ENCODE results near the gene P3H4. TPM values are rescaled to one million over a fixed set of nuclear protein-coding genes. Genes with fewer than 3 reads are reported as not detected.
A peak's percentile ranks its signal among the peaks of the same experiment; 100 is the strongest.
"Not testable (repeated sequence)": the region's sequence is repeated elsewhere in the genome, so short reads cannot be mapped to it uniquely, and the experiment has no call there.

P3H4 gene, protein sequence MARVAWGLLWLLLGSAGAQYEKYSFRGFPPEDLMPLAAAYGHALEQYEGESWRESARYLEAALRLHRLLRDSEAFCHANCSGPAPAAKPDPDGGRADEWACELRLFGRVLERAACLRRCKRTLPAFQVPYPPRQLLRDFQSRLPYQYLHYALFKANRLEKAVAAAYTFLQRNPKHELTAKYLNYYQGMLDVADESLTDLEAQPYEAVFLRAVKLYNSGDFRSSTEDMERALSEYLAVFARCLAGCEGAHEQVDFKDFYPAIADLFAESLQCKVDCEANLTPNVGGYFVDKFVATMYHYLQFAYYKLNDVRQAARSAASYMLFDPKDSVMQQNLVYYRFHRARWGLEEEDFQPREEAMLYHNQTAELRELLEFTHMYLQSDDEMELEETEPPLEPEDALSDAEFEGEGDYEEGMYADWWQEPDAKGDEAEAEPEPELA
- total RNA-seq, result 6.0 TPM
- long read RNA-seq, transcript P3H4-202 (8 exons, 2,601 nt), result major isoform, 24 of 33 reads
- long read RNA-seq, partial matches to known transcripts, result 1 of 33 reads
- long read RNA-seq, other reads (novel, unspliced or antisense), result 7 of 33 reads

DNA sequence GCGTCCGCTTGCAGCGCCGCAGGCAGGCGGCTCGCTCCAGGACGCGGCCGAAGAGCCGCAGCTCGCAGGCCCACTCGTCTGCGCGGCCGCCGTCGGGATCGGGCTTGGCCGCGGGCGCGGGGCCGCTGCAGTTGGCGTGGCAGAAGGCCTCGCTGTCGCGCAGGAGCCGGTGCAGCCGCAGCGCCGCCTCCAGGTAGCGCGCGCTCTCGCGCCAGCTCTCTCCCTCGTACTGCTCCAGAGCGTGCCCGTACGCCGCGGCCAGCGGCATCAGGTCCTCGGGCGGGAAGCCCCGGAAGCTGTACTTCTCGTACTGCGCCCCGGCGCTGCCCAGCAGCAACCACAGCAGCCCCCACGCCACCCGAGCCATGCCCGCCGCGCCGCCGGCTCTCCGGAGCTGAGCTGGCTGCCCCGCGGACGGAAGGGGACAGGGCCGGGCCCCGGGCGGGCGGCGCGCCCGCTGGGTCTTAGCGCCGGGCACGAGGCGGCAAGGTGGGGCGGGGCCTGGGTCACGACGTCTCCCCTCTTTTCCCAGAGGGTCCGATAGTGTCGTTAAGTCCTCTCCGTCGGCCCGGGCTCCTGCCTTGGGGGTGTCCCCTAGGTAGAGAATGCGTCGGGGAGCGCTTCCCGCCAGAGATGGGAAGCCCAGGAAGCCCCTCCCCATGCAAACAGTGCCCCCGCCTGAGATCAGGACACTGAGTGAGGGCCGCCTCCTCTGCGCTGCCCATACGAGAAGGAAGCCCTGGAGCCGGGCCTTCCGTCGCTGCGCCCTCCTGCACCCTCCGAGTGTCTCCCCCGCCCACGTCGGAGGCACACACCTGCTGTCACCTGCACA lies at the start of gene P3H4:
TSS of gene P3H4 (minus strand) at position 401 of the 832 bp plus-strand sequence. CDS start at position 367, 34 bp downstream.
- DNase-seq, result peak; percentile 78
- Histone ChIP-seq H3K27ac (replicated peaks) (peak within 1 kb of the TSS; percentile 76), H3K27me3 (ENCODE audit: low read depth) (peaks cover 4% of the 10 kb centered on the region), H3K4me1 (peaks cover 39% of the 10 kb centered on the region), H3K36me3 (no peaks in the 10 kb centered on the region), H3K4me3 (peak within 1 kb of the TSS; percentile 89), H3K9me3 (replicated peaks) (no peaks in the 10 kb centered on the region)
- TF ChIP-seq, protein P1, sequence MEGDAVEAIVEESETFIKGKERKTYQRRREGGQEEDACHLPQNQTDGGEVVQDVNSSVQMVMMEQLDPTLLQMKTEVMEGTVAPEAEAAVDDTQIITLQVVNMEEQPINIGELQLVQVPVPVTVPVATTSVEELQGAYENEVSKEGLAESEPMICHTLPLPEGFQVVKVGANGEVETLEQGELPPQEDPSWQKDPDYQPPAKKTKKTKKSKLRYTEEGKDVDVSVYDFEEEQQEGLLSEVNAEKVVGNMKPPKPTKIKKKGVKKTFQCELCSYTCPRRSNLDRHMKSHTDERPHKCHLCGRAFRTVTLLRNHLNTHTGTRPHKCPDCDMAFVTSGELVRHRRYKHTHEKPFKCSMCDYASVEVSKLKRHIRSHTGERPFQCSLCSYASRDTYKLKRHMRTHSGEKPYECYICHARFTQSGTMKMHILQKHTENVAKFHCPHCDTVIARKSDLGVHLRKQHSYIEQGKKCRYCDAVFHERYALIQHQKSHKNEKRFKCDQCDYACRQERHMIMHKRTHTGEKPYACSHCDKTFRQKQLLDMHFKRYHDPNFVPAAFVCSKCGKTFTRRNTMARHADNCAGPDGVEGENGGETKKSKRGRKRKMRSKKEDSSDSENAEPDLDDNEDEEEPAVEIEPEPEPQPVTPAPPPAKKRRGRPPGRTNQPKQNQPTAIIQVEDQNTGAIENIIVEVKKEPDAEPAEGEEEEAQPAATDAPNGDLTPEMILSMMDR (IDR thresholded peaks at IDR 0.05; ENCODE audit: borderline replicate concordance), result peak; percentile 82
- intact Hi-C loops (cut with micrococcal nuclease), result no loop called here

DNA sequence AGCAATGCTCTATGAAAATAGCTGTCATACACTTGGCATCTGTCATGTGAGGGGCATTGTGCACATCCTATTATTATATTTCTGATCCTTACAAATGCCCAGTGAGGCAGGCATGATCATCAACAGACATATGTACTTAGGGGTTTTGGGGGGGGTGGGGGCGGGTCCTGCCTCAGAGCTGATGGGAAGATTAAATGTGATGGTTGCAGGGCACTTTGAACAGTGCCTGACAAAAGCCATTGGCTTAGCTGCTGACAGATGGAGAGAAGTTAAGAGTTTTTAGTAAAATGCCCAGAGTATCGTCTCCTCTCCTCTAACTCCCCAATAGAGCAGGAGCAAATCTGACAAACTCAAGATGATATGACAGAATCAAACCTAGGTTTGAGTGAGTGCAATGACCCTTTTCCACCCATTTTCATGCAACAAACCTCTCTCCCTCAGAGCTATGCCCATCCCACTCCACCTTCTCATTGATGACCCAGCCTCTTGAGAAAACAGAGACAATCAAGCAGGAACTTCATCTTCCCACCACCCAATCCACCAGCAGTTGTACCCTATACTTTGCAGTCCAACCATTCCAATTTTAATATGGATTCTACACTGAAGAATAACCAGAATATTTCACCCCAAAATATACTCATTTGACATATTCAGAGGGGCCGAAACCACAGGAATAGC lies 48.6 kb upstream of the P3H4 start:
- Histone ChIP-seq H3K4me1 (peaks cover 58% of the 10 kb centered on the region), H3K27me3 (ENCODE audit: low read depth) (no peaks in the 10 kb centered on the region), H3K9me3 (replicated peaks) (no peaks in the 10 kb centered on the region), H3K27ac (replicated peaks) (no peak overlapping the region), H3K4me3 (no peak overlapping the region), H3K36me3 (no peaks in the 10 kb centered on the region)
- no peak for DNase-seq
- intact Hi-C loops (cut with micrococcal nuclease), result no loop called here
- TF ChIP-seq, protein P1 (IDR thresholded peaks at IDR 0.05; ENCODE audit: borderline replicate concordance), result no peak

DNA sequence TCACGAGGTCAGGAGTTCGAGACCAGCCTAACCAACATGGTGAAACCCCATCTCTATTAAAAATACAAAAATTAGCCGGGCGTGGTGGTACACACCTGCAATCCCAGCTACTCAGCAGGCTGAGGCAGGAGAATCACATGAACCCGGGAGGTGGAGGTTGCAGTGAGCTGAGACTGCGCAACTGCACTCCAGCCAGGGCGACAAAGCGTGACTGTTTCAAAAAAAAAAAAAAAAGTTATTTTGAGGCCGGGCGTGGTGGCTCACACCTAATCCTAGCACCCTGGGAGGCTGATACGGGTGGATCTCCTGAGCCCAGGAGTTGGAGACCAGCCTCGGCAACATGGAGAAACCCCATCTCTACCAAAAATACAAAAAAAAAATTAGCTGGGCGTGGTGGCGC lies 39.6 kb upstream of the P3H4 start:
- peaks cover 21% of the 10 kb centered on the region for H3K36me3 ChIP-seq
- intact Hi-C loops (cut with micrococcal nuclease); H3K9me3 ChIP-seq (replicated peaks): not testable (repeated sequence)

DNA sequence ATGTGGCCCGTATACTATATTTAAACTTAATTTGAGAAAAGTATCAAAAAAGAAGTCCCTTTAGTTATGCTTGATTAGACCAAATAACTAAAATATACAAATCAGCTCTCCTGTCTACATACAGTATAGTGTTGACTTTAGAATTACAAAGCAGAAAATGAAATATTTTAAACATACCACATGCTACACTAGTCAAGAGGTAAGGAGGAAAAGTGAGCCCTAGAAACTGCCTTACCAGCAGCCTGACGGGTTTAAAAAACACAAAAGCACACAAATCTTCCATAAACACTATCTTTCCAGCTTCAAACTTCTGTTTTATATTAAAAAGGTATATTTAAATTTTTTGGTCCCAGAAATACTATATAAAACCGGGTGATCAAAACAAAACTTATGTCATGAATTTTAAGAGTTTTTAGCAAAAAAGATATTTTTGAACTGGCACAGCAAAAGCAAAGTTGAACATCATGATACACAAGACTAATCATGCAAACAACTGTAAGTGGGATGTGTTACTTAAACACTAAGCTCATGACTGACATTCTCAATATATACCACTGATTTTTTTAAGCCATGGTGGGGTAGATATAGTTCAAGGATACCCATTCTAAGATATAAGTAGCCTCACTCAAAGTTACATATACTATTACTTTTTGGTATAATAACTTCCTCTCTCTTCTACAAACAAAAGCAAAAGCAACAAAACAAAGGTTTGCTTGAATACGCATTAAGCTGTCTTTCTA lies 37.7 kb upstream of the P3H4 start:
- Histone ChIP-seq H3K4me1 (peaks cover 25% of the 10 kb centered on the region), H3K27me3 (ENCODE audit: low read depth) (no peaks in the 10 kb centered on the region)
- intact Hi-C loops (cut with micrococcal nuclease), result no loop called here

More for the DNA sequence above, 39.6 kb upstream of the P3H4 start:
- H3K4me1 ChIP-seq, result peaks cover 25% of the 10 kb centered on the region
- H3K4me3 ChIP-seq; H3K27ac ChIP-seq (replicated peaks); H3K27me3 ChIP-seq (ENCODE audit: low read depth); DNase-seq: not testable (repeated sequence)

DNA sequence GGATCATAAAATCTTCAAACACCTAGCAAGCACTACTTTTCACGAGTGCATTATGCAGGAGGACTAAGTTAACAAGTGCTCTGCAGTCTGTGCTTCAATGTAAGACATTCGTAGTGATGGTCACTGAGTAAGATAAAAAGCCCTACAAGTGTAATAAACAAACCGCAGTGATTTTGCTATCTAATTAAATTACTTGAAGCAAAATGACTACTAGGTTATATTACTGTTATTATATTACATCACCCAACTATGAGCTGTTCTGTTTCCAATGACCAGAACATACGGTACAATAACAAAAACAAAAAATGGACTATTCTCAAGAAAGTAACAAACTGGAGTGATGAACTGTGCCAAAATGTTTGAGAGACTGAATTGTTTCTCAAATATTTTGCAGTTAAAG lies 37.0 kb upstream of the P3H4 start:
- Histone ChIP-seq H3K4me3 (no peak overlapping the region), H3K4me1 (peaks cover 25% of the 10 kb centered on the region), H3K27me3 (ENCODE audit: low read depth) (no peaks in the 10 kb centered on the region), H3K36me3 (peaks cover 9% of the 10 kb centered on the region), H3K9me3 (replicated peaks) (no peaks in the 10 kb centered on the region), H3K27ac (replicated peaks) (peak overlapping the region; percentile 43)
- DNase-seq, result no peak
- TF ChIP-seq, protein P1 (IDR thresholded peaks at IDR 0.05; ENCODE audit: borderline replicate concordance), result no peak
- intact Hi-C loops (cut with micrococcal nuclease), result no loop called here

More for the DNA sequence above, 37.7 kb upstream of the P3H4 start:
- no peak overlapping the region for H3K4me3 ChIP-seq
- H3K9me3 ChIP-seq (replicated peaks), result no peaks in the 10 kb centered on the region
- TF ChIP-seq, protein P1 (IDR thresholded peaks at IDR 0.05; ENCODE audit: borderline replicate concordance), result no peak
- H3K27ac ChIP-seq (replicated peaks), result peak overlapping the region; percentile 43
- H3K36me3 ChIP-seq, result peaks cover 15% of the 10 kb centered on the region
- DNase-seq, result no peak

Measured in left ventricle myocardium inferior (tissue), 1 donor.